K562 (cell line): Measurements from ENCODE around the gene MTERF2. TPM values are rescaled to one million over a fixed set of nuclear protein-coding genes. Genes with fewer than 3 reads are reported as not detected.

Source experiments
- DMBX1 ChIP-seq: fragments of 250-450 bp; sonication (Bioruptor Pico); IDR thresholded peaks from 2 replicates; pipeline ENCODE4 v1.8.0; 2022; ENCODE audit warnings: inconsistent platforms, mild to moderate bottlenecking, moderate library complexity, borderline replicate concordance
- ETV1 ChIP-seq: fragments of 450-650 bp; conservative IDR thresholded peaks from 2 replicates; pipeline ENCODE4 v1.6.1; 2016; ENCODE audit warnings: missing genetic modification characterization, control low read depth, low read depth, missing compliant biosample characterization
- HNRNPK ChIP-seq: fragments of 200-400 bp; formaldehyde crosslinking; IDR thresholded peaks from one replicate; pipeline ENCODE4 v1.6.1; 2018; ENCODE audit warnings: mild to moderate bottlenecking, low read depth, low read length; ENCODE audit not compliant: poor library complexity, severe bottlenecking
- PCBP1 ChIP-seq: fragments of 200-400 bp; formaldehyde crosslinking; IDR thresholded peaks from 2 replicates; pipeline ENCODE4 v1.6.1; 2018; ENCODE audit warnings: mild to moderate bottlenecking, low read depth, low read length; ENCODE audit not compliant: poor library complexity, severe bottlenecking
- SRSF9 ChIP-seq: fragments of 200-400 bp; formaldehyde crosslinking; IDR thresholded peaks from 2 replicates; pipeline ENCODE4 v1.6.1; 2017; ENCODE audit warnings: low read depth, low read length, borderline replicate concordance
- TAF9B ChIP-seq: fragments of 450-650 bp; IDR thresholded peaks from 2 replicates; pipeline ENCODE4 v1.6.1; 2018; ENCODE audit warnings: mild to moderate bottlenecking; ENCODE audit not compliant: partially characterized antibody
- XRCC4 ChIP-seq: IDR thresholded peaks from one replicate; pipeline ENCODE4 v1.6.1; 2011; ENCODE audit not compliant: insufficient read depth, insufficient read length; ENCODE audit errors: extremely low read depth
- YY1 ChIP-seq, 3 experiments: IDR thresholded peaks; 2 replicates each; pipeline ENCODE4 v1.6.1; 2011; ENCODE audit warnings: low read length in 2 of 3, mild to moderate bottlenecking in 2 of 3, moderate library complexity in 2 of 3, borderline replicate concordance in 1 of 3, control low read depth in 1 of 3, low read depth in 1 of 3; ENCODE audit not compliant: insufficient read depth in 3 of 3, insufficient replicate concordance in 2 of 3, control insufficient read depth in 1 of 3, insufficient read length in 1 of 3; ENCODE audit errors: extremely low read depth in 1 of 3
- ZEB2 ChIP-seq: fragments of 450-650 bp; IDR thresholded peaks from 2 replicates; pipeline ENCODE4 v1.6.1; 2016
- ZKSCAN1 ChIP-seq: fragments of 150-350 bp; IDR thresholded peaks from 2 replicates; pipeline ENCODE4 v1.6.1; 2016; ENCODE audit warnings: low read depth, low read length
- polyA plus RNA-seq, 8 experiments: library from polyadenylated mRNA; depleted of rRNA in 4 of 8; stranded (reverse) in 5 of 8; unstranded in 3 of 8; fragments of >200 nt; fragmentation: Nextera tagmentation in 2 of 8; fragmentation: Illumina TruSeq in 1 of 8; extraction: Ambion mirVana in 2 of 8; extraction: Trizol in 1 of 8; gene quantifications; 2 replicates each; pipeline versions ENCODE4 v1.2.1 to v1.2.3, GENCODE V29; 2011 to 2014; ENCODE audit warnings: inconsistent platforms in 1 of 8, missing spikeins in 1 of 8
- total RNA-seq, 7 experiments: library from RNA; depleted of rRNA in 6 of 7; stranded (reverse); fragments of >200 nt in 6 of 7; fragmentation: Illumina TruSeq in 2 of 7; extraction: Trizol in 2 of 7; gene quantifications; 2 replicates each; pipeline versions ENCODE4 v1.2.1 to v1.2.3, GENCODE V29; 2011 to 2021; ENCODE audit warnings: low replicate concordance in 1 of 7
- TF ChIP-seq, protein P1 (sequence below): fragments of 250-450 bp; sonication (Bioruptor Pico); IDR thresholded peaks from 2 replicates; pipeline ENCODE4 v1.4.0; 2020; ENCODE audit warnings: mild to moderate bottlenecking, moderate library complexity, borderline replicate concordance
- TF ChIP-seq, protein P2 (sequence below): sonication (generic); formaldehyde crosslinking; IDR thresholded peaks from 2 replicates; pipeline ENCODE4 v1.8.1; 2022; ENCODE audit warnings: missing genetic modification reagents
- TF ChIP-seq, protein P3 (sequence below), 2 experiments: fragments of 450-650 bp; IDR thresholded peaks; 2 replicates each; pipeline ENCODE4 v1.6.1; 2018; ENCODE audit warnings: mild to moderate bottlenecking in 2 of 2, low read depth in 1 of 2; ENCODE audit not compliant: partially characterized antibody in 2 of 2
- TF ChIP-seq, protein P4 (sequence below): fragments of 250-450 bp; sonication (Bioruptor Pico); IDR thresholded peaks from 2 replicates; pipeline ENCODE4 v1.8.0; 2021; ENCODE audit warnings: moderate library complexity, mild to moderate bottlenecking, inconsistent platforms
- TF ChIP-seq, protein P5 (sequence below): fragments of 250-450 bp; sonication (Bioruptor Pico); IDR thresholded peaks from 2 replicates; pipeline ENCODE4 v1.8.0; 2021; ENCODE audit warnings: borderline replicate concordance, mild to moderate bottlenecking, moderate library complexity; ENCODE audit not compliant: poor library complexity, severe bottlenecking

The MTERF2 gene
- total and polyA plus RNA-seq, 9 of the 15 experiments (the other 6 are each of a cell fraction or from before 2014, with no cell fraction given), result 10.0 to 63.2 (median 33.2) TPM

DNA sequence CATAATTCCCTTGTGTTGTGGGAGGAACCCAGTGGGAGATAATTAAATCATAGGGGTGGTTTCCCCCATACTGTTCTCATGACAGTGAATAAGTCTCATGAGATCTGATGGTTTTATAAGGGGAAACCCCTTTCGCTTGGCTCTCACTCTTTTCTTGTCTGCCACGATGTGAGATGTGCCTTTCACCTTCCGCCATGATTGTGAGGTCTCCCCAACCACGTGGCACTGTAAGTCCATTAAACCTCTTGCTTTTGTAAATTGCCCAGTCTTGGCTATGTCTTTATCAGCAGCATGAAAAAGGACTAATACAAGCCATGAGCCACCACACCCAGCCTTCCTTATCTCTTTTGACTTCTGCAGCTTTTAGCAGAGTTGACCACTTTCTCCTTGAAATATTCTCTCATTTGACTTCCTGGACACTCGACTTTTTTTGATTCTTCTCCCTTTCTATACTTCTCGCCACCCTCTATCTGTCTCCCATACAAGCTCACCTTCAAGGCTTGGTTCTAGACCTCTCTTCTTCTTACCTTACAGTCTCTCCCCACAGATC is 2.3 kb downstream of the MTERF2 start (continued):
- TF ChIP-seq, protein P1, sequence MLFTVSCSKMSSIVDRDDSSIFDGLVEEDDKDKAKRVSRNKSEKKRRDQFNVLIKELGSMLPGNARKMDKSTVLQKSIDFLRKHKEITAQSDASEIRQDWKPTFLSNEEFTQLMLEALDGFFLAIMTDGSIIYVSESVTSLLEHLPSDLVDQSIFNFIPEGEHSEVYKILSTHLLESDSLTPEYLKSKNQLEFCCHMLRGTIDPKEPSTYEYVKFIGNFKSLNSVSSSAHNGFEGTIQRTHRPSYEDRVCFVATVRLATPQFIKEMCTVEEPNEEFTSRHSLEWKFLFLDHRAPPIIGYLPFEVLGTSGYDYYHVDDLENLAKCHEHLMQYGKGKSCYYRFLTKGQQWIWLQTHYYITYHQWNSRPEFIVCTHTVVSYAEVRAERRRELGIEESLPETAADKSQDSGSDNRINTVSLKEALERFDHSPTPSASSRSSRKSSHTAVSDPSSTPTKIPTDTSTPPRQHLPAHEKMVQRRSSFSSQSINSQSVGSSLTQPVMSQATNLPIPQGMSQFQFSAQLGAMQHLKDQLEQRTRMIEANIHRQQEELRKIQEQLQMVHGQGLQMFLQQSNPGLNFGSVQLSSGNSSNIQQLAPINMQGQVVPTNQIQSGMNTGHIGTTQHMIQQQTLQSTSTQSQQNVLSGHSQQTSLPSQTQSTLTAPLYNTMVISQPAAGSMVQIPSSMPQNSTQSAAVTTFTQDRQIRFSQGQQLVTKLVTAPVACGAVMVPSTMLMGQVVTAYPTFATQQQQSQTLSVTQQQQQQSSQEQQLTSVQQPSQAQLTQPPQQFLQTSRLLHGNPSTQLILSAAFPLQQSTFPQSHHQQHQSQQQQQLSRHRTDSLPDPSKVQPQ (CRISPR knock-in tag), result no peak
- TF ChIP-seq DMBX1 (CRISPR knock-in tag) (peak; percentile 80), TAF9B (no peak), YY1 (IDR thresholded peaks at IDR 0.05; ENCODE audit: borderline replicate concordance in 1 of 3, control insufficient read depth in 1 of 3, extremely low read depth in 1 of 3, insufficient read depth in 3 of 3, insufficient read length in 1 of 3, insufficient replicate concordance in 2 of 3, low read depth in 1 of 3, low read length in 2 of 3) (peak; percentile 18 to 88 (median 20)), ZEB2 (peak; percentile 20; the same call in 1 of the 2 replicates), XRCC4 (no peak), PCBP1 (no peak), ZKSCAN1 (no peak), SRSF9 (no peak), ETV1 (tag) (peak; percentile 68), HNRNPK (no peak)
- TF ChIP-seq, protein P2, sequence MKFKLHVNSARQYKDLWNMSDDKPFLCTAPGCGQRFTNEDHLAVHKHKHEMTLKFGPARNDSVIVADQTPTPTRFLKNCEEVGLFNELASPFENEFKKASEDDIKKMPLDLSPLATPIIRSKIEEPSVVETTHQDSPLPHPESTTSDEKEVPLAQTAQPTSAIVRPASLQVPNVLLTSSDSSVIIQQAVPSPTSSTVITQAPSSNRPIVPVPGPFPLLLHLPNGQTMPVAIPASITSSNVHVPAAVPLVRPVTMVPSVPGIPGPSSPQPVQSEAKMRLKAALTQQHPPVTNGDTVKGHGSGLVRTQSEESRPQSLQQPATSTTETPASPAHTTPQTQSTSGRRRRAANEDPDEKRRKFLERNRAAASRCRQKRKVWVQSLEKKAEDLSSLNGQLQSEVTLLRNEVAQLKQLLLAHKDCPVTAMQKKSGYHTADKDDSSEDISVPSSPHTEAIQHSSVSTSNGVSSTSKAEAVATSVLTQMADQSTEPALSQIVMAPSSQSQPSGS (CRISPR knock-in tag), result no peak
- TF ChIP-seq, protein P3, sequence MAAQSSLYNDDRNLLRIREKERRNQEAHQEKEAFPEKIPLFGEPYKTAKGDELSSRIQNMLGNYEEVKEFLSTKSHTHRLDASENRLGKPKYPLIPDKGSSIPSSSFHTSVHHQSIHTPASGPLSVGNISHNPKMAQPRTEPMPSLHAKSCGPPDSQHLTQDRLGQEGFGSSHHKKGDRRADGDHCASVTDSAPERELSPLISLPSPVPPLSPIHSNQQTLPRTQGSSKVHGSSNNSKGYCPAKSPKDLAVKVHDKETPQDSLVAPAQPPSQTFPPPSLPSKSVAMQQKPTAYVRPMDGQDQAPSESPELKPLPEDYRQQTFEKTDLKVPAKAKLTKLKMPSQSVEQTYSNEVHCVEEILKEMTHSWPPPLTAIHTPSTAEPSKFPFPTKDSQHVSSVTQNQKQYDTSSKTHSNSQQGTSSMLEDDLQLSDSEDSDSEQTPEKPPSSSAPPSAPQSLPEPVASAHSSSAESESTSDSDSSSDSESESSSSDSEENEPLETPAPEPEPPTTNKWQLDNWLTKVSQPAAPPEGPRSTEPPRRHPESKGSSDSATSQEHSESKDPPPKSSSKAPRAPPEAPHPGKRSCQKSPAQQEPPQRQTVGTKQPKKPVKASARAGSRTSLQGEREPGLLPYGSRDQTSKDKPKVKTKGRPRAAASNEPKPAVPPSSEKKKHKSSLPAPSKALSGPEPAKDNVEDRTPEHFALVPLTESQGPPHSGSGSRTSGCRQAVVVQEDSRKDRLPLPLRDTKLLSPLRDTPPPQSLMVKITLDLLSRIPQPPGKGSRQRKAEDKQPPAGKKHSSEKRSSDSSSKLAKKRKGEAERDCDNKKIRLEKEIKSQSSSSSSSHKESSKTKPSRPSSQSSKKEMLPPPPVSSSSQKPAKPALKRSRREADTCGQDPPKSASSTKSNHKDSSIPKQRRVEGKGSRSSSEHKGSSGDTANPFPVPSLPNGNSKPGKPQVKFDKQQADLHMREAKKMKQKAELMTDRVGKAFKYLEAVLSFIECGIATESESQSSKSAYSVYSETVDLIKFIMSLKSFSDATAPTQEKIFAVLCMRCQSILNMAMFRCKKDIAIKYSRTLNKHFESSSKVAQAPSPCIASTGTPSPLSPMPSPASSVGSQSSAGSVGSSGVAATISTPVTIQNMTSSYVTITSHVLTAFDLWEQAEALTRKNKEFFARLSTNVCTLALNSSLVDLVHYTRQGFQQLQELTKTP (IDR thresholded peaks at IDR 0.05; ENCODE audit: low read depth in 1 of 2, partially characterized antibody in 2 of 2), result peak; percentile 28 to 48
- TF ChIP-seq, protein P4, sequence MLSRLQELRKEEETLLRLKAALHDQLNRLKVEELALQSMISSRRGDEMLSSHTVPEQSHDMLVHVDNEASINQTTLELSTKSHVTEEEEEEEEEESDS (CRISPR knock-in tag), result no peak
- TF ChIP-seq, protein P5, sequence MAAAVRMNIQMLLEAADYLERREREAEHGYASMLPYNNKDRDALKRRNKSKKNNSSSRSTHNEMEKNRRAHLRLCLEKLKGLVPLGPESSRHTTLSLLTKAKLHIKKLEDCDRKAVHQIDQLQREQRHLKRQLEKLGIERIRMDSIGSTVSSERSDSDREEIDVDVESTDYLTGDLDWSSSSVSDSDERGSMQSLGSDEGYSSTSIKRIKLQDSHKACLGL, result peak; percentile 66
